HG02970 (cell line): ENCODE data around the gene NEURL3.

Experiments
- ATAC-seq: cut with Tn5 transposase; IDR thresholded peaks from one replicate; pipeline ENCODE4 v1.9.1; 2021; ENCODE audit warnings: mild to moderate bottlenecking, moderate library complexity, moderate number of reproducible peaks; ENCODE audit not compliant: unreplicated experiment, low FRiP score

Gene NEURL3

GRCh38 chr2:96528700-96529375 is 23.7 kb upstream of the NEURL3 start:
- no peak for ATAC-seq

- no peak for ATAC-seq
These were observed 23.0 kb upstream of the NEURL3 start for GRCh38 chr2:96528006-96528699.

GRCh38 chr2:96527286-96528005 is 22.3 kb upstream of the NEURL3 start:
- ATAC-seq = no peak

GRCh38 chr2:96526615-96527285 is 21.6 kb upstream of the NEURL3 start:
- ATAC-seq = no peak

- no peak for ATAC-seq
These were observed 21.0 kb upstream of the NEURL3 start for GRCh38 chr2:96526101-96526591.

GRCh38 chr2:96525211-96525507 is 20.0 kb upstream of the NEURL3 start:
- ATAC-seq = no peak

- no peak for ATAC-seq
These were observed 19.5 kb upstream of the NEURL3 start for GRCh38 chr2:96524482-96525210.

GRCh38 chr2:96523659-96524481 is 18.7 kb upstream of the NEURL3 start:
- no peak for ATAC-seq

GRCh38 chr2:96522304-96523203 is 17.4 kb upstream of the NEURL3 start:
- no peak for ATAC-seq

GRCh38 chr2:96521219-96521618 is 16.1 kb upstream of the NEURL3 start:
- no peak for ATAC-seq

GRCh38 chr2:96520697-96521096 is 15.5 kb upstream of the NEURL3 start:
- ATAC-seq = no peak

- ATAC-seq = no peak
These were observed 15.1 kb upstream of the NEURL3 start for GRCh38 chr2:96520231-96520630.

- ATAC-seq = no peak
These were observed 11.9 kb upstream of the NEURL3 start for GRCh38 chr2:96517079-96517478.

- no peak for ATAC-seq
These were observed 9.4 kb upstream of the NEURL3 start for GRCh38 chr2:96514521-96514920.

GRCh38 chr2:96512341-96512740 is 7.2 kb upstream of the NEURL3 start:
- no peak for ATAC-seq

- ATAC-seq = no peak
These were observed 6.7 kb upstream of the NEURL3 start for GRCh38 chr2:96511851-96512250.

GRCh38 chr2:96510931-96511595 is 5.9 kb upstream of the NEURL3 start:
- ATAC-seq = no peak

- no peak for ATAC-seq
These were observed 4.7 kb upstream of the NEURL3 start for GRCh38 chr2:96509847-96510230.
